ENCODE measurements around the gene PHETA2.
"Not testable (repeated sequence)": the region's sequence is repeated elsewhere in the genome, so short reads cannot be mapped to it uniquely, and the experiment has no call there.

PHETA2 gene

GRCh38 chr22:42065438-42066125 lies 8.5 kb upstream of the PHETA2 start:
- Mint-ChIP-seq H3K9me3 (no peaks in the 10 kb centered on the region), H3K36me3 (peaks cover 42% of the 10 kb centered on the region), H3K4me3 (no peak overlapping the region), H3K27ac (peak overlapping the region; percentile 24), H3K4me1 (peaks cover 21% of the 10 kb centered on the region)
- DNase-seq (ENCODE audit: low spot score in 2 of 2): peak in 1 of 2 donors; percentile 42
- no peak for ATAC-seq

- Mint-ChIP-seq H3K36me3 (peaks cover 43% of the 10 kb centered on the region), H3K4me1 (peaks cover 27% of the 10 kb centered on the region), H3K27ac (peak overlapping the region; percentile 52), H3K4me3 (no peak overlapping the region), H3K9me3 (no peaks in the 10 kb centered on the region)
- DNase-seq (ENCODE audit: low spot score in 2 of 2) (peak in 1 of 2 donors; percentile 46), ATAC-seq (no peak)
Measured at GRCh38 chr22:42066126-42066761, 7.8 kb upstream of the PHETA2 start.

- Mint-ChIP-seq H3K36me3 (peaks cover 36% of the 10 kb centered on the region), H3K4me3 (no peak overlapping the region), H3K27ac (peak overlapping the region; percentile 53), H3K9me3 (no peaks in the 10 kb centered on the region), H3K4me1 (peaks cover 32% of the 10 kb centered on the region)
- DNase-seq (ENCODE audit: low spot score in 2 of 2): no peak
- no peak for ATAC-seq
Measured at GRCh38 chr22:42066937-42067336, 7.1 kb upstream of the PHETA2 start.

GRCh38 chr22:42067671-42068251 lies 6.3 kb upstream of the PHETA2 start:
- Mint-ChIP-seq H3K9me3 (no peaks in the 10 kb centered on the region), H3K4me1 (peaks cover 33% of the 10 kb centered on the region), H3K27ac (peak overlapping the region; percentile 53), H3K36me3 (peaks cover 28% of the 10 kb centered on the region), H3K4me3 (no peak overlapping the region)
- ATAC-seq: no peak
- no peak for DNase-seq (ENCODE audit: low spot score in 2 of 2)

- no peak overlapping the region for H3K27ac Mint-ChIP-seq
- ATAC-seq: no peak
Measured at GRCh38 chr22:42068291-42068690, 5.8 kb upstream of the PHETA2 start.

GRCh38 chr22:42069801-42070516 lies 4.1 kb upstream of the PHETA2 start:
- Mint-ChIP-seq H3K4me1 (peaks cover 44% of the 10 kb centered on the region), H3K27ac (peak overlapping the region; percentile 93), H3K9me3 (no peaks in the 10 kb centered on the region), H3K4me3 (peak overlapping the region; percentile 88), H3K36me3 (peaks cover 13% of the 10 kb centered on the region)
- ATAC-seq (no peak), DNase-seq (ENCODE audit: low spot score in 2 of 2) (no peak)

More at GRCh38 chr22:42068291-42068690, 5.8 kb upstream of the PHETA2 start:
- peaks cover 38% of the 10 kb centered on the region for H3K4me1 Mint-ChIP-seq
- no peak for DNase-seq (ENCODE audit: low spot score in 2 of 2)
- H3K9me3 Mint-ChIP-seq: no peaks in the 10 kb centered on the region
- peaks cover 23% of the 10 kb centered on the region for H3K36me3 Mint-ChIP-seq
- no peak overlapping the region for H3K4me3 Mint-ChIP-seq

GRCh38 chr22:42070517-42071422 lies 3.3 kb upstream of the PHETA2 start, which contains the start of gene NAGA:
TSS of gene NAGA (minus strand) at chr22:42070812. CDS start at chr22:42070297, 515 bp downstream.
- H3K4me1 Mint-ChIP-seq: peaks cover 40% of the 10 kb centered on the region

GRCh38 chr22:42071508-42071907 lies 2.5 kb upstream of the PHETA2 start:
- Mint-ChIP-seq H3K4me1 (peaks cover 40% of the 10 kb centered on the region), H3K27ac (peak overlapping the region; percentile 93), H3K36me3 (peaks cover 13% of the 10 kb centered on the region), H3K4me3 (peak overlapping the region; percentile 88)
- not testable (repeated sequence) for ATAC-seq; DNase-seq (ENCODE audit: low spot score in 2 of 2); H3K9me3 Mint-ChIP-seq

More at GRCh38 chr22:42070517-42071422, 3.3 kb upstream of the PHETA2 start, which contains the start of gene NAGA:
- H3K36me3 Mint-ChIP-seq: peaks cover 13% of the 10 kb centered on the region
- H3K9me3 Mint-ChIP-seq: no peaks in the 10 kb centered on the region
- peak within 1 kb of the TSS; percentile 93 for H3K27ac Mint-ChIP-seq
- peak within 1 kb of the TSS; percentile 88 for H3K4me3 Mint-ChIP-seq
- ATAC-seq: peak; percentile 97
- DNase-seq (ENCODE audit: low spot score in 2 of 2): peak; percentile 81 to 96

- H3K27ac Mint-ChIP-seq: peak overlapping the region; percentile 89
- no peak for ATAC-seq
- peaks cover 33% of the 10 kb centered on the region for H3K4me1 Mint-ChIP-seq
- DNase-seq (ENCODE audit: low spot score in 2 of 2): no peak
- peak overlapping the region; percentile 59 for H3K4me3 Mint-ChIP-seq
- no peaks in the 10 kb centered on the region for H3K9me3 Mint-ChIP-seq
- peaks cover 7% of the 10 kb centered on the region for H3K36me3 Mint-ChIP-seq
Measured at GRCh38 chr22:42072606-42073330, 1.3 kb upstream of the PHETA2 start.

- DNase-seq (ENCODE audit: low spot score in 2 of 2) (no peak), ATAC-seq (no peak)
- Mint-ChIP-seq H3K36me3 (peaks cover 7% of the 10 kb centered on the region), H3K4me3 (peak overlapping the region; percentile 59), H3K4me1 (peaks cover 37% of the 10 kb centered on the region), H3K27ac (peak overlapping the region; percentile 89), H3K9me3 (no peaks in the 10 kb centered on the region)
Measured at GRCh38 chr22:42073621-42074041, 417 bp upstream of the PHETA2 start.

GRCh38 chr22:42074846-42075676 lies 1.0 kb downstream of the PHETA2 start:
- ATAC-seq (no peak), DNase-seq (ENCODE audit: low spot score in 2 of 2) (no peak)
- Mint-ChIP-seq H3K36me3 (peaks cover 19% of the 10 kb centered on the region), H3K4me3 (peak overlapping the region; percentile 59), H3K27ac (peak overlapping the region; percentile 89), H3K4me1 (peaks cover 42% of the 10 kb centered on the region), H3K9me3 (no peaks in the 10 kb centered on the region)

- Mint-ChIP-seq H3K9me3 (no peaks in the 10 kb centered on the region), H3K4me3 (no peak overlapping the region), H3K27ac (no peak overlapping the region), H3K4me1 (peaks cover 32% of the 10 kb centered on the region), H3K36me3 (peaks cover 22% of the 10 kb centered on the region)
- ATAC-seq (no peak), DNase-seq (ENCODE audit: low spot score in 2 of 2) (no peak)
Measured at GRCh38 chr22:42076764-42077485, 2.9 kb downstream of the PHETA2 start.
